ELR (cell line): ENCODE data around the gene BFAR.
"Not testable (repeated sequence)": the region's sequence is repeated elsewhere in the genome, so short reads cannot be mapped to it uniquely, and the experiment has no call there.

Experiments used
- DNase-seq: peaks from one replicate; pipeline ENCODE4 v3.0.0-alpha.2; 2015; ENCODE audit warnings: low read depth

BFAR gene

GRCh38 chr16:14635395-14636165, 2.8 kb downstream of the BFAR start:
- no peak for DNase-seq

- not testable (repeated sequence) for DNase-seq
These were observed 3.6 kb downstream of the BFAR start for GRCh38 chr16:14636179-14636950.

- not testable (repeated sequence) for DNase-seq
These were observed 4.1 kb downstream of the BFAR start for GRCh38 chr16:14636951-14637240.

GRCh38 chr16:14640538-14640937, 7.8 kb downstream of the BFAR start:
- DNase-seq = no peak

GRCh38 chr16:14641206-14641605, 8.5 kb downstream of the BFAR start:
- no peak for DNase-seq

GRCh38 chr16:14641926-14642325, 9.2 kb downstream of the BFAR start:
- peak; percentile 8 for DNase-seq

- no peak for DNase-seq
These were observed 17.1 kb downstream of the BFAR start for GRCh38 chr16:14649816-14650215.

GRCh38 chr16:14650629-14651028, 17.9 kb downstream of the BFAR start:
- no peak for DNase-seq

GRCh38 chr16:14652726-14653125, 20.0 kb downstream of the BFAR start:
- no peak for DNase-seq

GRCh38 chr16:14658063-14658462, 25.3 kb downstream of the BFAR start:
- DNase-seq = no peak

GRCh38 chr16:14667347-14668266, 34.9 kb downstream of the BFAR start:
- DNase-seq = no peak

GRCh38 chr16:14668556-14669223, 35.9 kb downstream of the BFAR start:
- DNase-seq = no peak

GRCh38 chr16:14669776-14670175, 37.0 kb downstream of the BFAR start:
- peak; percentile 7 for DNase-seq

GRCh38 chr16:14672403-14672971, 39.7 kb downstream of the BFAR start:
- no peak for DNase-seq

GRCh38 chr16:14676633-14677032, 43.9 kb downstream of the BFAR start:
- no peak for DNase-seq

GRCh38 chr16:14677627-14678026, 44.9 kb downstream of the BFAR start:
- DNase-seq = no peak

GRCh38 chr16:14678748-14679497, 46.2 kb downstream of the BFAR start:
- DNase-seq = no peak

GRCh38 chr16:14680396-14680795, 47.6 kb downstream of the BFAR start:
- not testable (repeated sequence) for DNase-seq

- DNase-seq = no peak
These were observed 48.4 kb downstream of the BFAR start for GRCh38 chr16:14681115-14681514.

GRCh38 chr16:14682121-14682520, 49.4 kb downstream of the BFAR start:
- no peak for DNase-seq
